ENCODE results near the gene CDH16. TPM values are rescaled to one million over a fixed set of nuclear protein-coding genes. Genes with fewer than 3 reads are reported as not detected.

CDH16 gene
- total and polyA plus RNA-seq, 2 of the 13 experiments (the other 11 are each of a cell fraction or from before 2014, with no cell fraction given), result 2.7 to 3.9 TPM

DNA sequence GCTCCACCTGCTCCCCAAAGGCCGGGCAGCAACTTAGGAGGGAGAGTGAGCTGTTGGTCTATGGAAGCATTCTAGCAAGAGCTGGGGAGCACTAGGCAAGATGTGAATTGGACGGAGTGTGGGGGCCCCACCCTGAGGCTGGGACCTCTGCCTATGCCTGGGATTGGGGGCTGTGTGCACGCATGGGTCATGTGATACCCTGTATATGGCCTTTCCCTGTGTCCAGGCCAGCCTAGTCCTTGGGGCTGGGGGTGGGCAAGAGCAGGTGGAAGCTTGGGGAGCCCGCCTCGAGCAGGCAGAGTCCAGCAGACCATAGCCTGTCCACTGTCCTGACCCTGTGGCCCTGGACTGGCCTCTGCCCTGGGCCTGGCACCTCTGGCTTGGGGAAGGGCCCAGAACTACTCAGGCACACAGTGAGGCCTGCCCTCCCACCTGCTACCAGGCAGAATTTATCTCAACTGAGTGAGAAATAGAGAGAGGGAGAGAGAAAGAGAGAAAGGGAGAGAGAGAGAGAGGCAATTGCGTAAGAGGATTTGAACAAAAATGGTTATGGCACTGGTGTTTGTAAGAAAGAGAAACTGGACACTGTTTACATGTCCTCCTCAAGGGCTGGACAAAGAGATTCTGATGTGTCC lies 19.3 kb downstream of the CDH16 start (continued):
- TF ChIP-seq, protein P1, sequence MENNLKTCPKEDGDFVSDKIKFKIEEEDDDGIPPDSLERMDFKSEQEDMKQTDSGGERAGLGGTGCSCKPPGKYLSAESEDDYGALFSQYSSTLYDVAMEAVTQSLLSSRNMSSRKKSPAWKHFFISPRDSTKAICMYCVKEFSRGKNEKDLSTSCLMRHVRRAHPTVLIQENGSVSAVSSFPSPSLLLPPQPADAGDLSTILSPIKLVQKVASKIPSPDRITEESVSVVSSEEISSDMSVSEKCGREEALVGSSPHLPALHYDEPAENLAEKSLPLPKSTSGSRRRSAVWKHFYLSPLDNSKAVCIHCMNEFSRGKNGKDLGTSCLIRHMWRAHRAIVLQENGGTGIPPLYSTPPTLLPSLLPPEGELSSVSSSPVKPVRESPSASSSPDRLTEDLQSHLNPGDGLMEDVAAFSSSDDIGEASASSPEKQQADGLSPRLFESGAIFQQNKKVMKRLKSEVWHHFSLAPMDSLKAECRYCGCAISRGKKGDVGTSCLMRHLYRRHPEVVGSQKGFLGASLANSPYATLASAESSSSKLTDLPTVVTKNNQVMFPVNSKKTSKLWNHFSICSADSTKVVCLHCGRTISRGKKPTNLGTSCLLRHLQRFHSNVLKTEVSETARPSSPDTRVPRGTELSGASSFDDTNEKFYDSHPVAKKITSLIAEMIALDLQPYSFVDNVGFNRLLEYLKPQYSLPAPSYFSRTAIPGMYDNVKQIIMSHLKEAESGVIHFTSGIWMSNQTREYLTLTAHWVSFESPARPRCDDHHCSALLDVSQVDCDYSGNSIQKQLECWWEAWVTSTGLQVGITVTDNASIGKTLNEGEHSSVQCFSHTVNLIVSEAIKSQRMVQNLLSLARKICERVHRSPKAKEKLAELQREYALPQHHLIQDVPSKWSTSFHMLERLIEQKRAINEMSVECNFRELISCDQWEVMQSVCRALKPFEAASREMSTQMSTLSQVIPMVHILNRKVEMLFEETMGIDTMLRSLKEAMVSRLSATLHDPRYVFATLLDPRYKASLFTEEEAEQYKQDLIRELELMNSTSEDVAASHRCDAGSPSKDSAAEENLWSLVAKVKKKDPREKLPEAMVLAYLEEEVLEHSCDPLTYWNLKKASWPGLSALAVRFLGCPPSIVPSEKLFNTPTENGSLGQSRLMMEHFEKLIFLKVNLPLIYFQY (CRISPR knock-in tag; IDR thresholded peaks at IDR 0.05; ENCODE audit: borderline replicate concordance), result no peak
- TF ChIP-seq SAP130 (CRISPR knock-in tag; IDR thresholded peaks at IDR 0.05; ENCODE audit: low read depth) (0 out of 2 replicates have a peak, but pooled peaks have one; percentile 49), GFI1 (CRISPR knock-in tag; IDR thresholded peaks at IDR 0.05; ENCODE audit: borderline replicate concordance) (peak; percentile 34; the same call in 1 of the 2 replicates), ZNF768 (CRISPR knock-in tag; IDR thresholded peaks at IDR 0.05) (peak; percentile 36; the same call in 1 of the 2 replicates), ZNF510 (CRISPR knock-in tag; IDR thresholded peaks at IDR 0.05; ENCODE audit: low read depth) (no peak), SMAD1 (CRISPR knock-in tag; IDR thresholded peaks at IDR 0.05; ENCODE audit: borderline replicate concordance, low read depth) (0 out of 2 replicates have a peak, but pooled peaks have one; percentile 36), POLR2AphosphoS5 (IDR thresholded peaks at IDR 0.05; ENCODE audit: low read depth, low read length) (no peak), PHF5A (CRISPR knock-in tag; IDR thresholded peaks at IDR 0.05; ENCODE audit: low read depth, unreplicated experiment) (peak; percentile 53), ZBTB7B (CRISPR knock-in tag; IDR thresholded peaks at IDR 0.05) (peak; percentile 30; the same call in 1 of the 2 replicates), ZNF263 (CRISPR knock-in tag; IDR thresholded peaks at IDR 0.05) (peak; percentile 60), SALL2 (CRISPR knock-in tag; IDR thresholded peaks at IDR 0.05) (peak; percentile 44; the same call in 1 of the 2 replicates), ONECUT2 (CRISPR knock-in tag; IDR thresholded peaks at IDR 0.05) (no peak), ZNF24 (IDR thresholded peaks at IDR 0.05) (no peak), PITX1 (CRISPR knock-in tag; IDR thresholded peaks at IDR 0.05) (no peak; the same call in 1 of the 2 replicates), CREB3 (CRISPR knock-in tag; IDR thresholded peaks at IDR 0.05) (no peak), TFE3 (CRISPR knock-in tag; IDR thresholded peaks at IDR 0.05) (no peak)
- TF ChIP-seq, protein P2, sequence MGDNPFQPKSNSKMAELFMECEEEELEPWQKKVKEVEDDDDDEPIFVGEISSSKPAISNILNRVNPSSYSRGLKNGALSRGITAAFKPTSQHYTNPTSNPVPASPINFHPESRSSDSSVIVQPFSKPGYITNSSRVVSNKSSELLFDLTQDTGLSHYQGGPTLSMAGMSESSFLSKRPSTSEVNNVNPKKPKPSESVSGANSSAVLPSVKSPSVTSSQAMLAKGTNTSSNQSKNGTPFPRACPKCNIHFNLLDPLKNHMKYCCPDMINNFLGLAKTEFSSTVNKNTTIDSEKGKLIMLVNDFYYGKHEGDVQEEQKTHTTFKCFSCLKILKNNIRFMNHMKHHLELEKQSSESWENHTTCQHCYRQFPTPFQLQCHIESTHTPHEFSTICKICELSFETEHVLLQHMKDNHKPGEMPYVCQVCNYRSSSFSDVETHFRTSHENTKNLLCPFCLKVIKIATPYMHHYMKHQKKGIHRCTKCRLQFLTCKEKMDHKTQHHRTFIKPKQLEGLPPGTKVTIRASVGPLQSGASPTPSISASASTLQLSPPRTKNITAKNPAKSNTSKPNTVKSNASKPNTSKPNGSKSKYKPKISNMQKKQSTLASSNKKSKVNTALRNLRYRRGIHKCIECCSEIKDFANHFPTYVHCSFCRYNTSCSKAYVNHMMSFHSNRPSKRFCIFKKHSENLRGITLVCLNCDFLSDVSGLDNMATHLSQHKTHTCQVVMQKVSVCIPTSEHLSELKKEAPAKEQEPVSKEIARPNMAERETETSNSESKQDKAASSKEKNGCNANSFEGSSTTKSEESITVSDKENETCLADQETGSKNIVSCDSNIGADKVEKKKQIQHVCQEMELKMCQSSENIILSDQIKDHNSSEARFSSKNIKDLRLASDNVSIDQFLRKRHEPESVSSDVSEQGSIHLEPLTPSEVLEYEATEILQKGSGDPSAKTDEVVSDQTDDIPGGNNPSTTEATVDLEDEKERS (CRISPR knock-in tag; IDR thresholded peaks at IDR 0.05), result peak; percentile 50; the same call in 1 of the 2 replicates
- TF ChIP-seq, protein P3, sequence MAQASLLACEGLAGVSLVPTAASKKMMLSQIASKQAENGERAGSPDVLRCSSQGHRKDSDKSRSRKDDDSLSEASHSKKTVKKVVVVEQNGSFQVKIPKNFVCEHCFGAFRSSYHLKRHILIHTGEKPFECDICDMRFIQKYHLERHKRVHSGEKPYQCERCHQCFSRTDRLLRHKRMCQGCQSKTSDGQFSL (CRISPR knock-in tag; IDR thresholded peaks at IDR 0.05), result no peak

All from HepG2 (cell line).